ENCODE data around the gene PTGES. TPM values are rescaled to one million over a fixed set of nuclear protein-coding genes. Genes with fewer than 3 reads are reported as not detected.

Gene PTGES
- total RNA-seq, 6 experiments from 2014 or later = 0.15 to 0.24 TPM; not detected in 4

- Histone ChIP-seq H3K27ac (no peak overlapping the region), H3K4me3 (no peak overlapping the region), H3K27me3 (no peaks in the 10 kb centered on the region), H3K9me3 (no peaks in the 10 kb centered on the region), H3K36me3 (no peaks in the 10 kb centered on the region), H3K4me1 (no peaks in the 10 kb centered on the region)
- DNase-seq = no peak
- 50% methylated on average over 1 of the region's 7 CpGs for WGBS (ENCODE audit: insufficient coverage, low coverage, low lambda C conversion rate, missing lambda C conversion rate)
- ATAC-seq = no peak
- intact Hi-C loops (cut with DNase I) = loop anchor here (5.0 kb wide), 2 partner anchors 37 to 42 kb away; no protein-coding TSS in a partner anchor
- no peak for TF ChIP-seq POLR2A (IDR thresholded peaks at IDR 0.05)
- no peak for TF ChIP-seq CTCF (IDR thresholded peaks at IDR 0.05)
These were observed 12.7 kb downstream of the PTGES start for GRCh38 chr9:129740174-129740573.

GRCh38 chr9:129739432-129739831, 13.4 kb downstream of the PTGES start:
- no peak for TF ChIP-seq POLR2A (IDR thresholded peaks at IDR 0.05)
- no peak for TF ChIP-seq CTCF (IDR thresholded peaks at IDR 0.05)
- intact Hi-C loops (cut with DNase I) = loop anchor here in 1 of 2 donors (5.0 kb wide), 1 partner anchor 48 kb away; no protein-coding TSS in a partner anchor
- ATAC-seq = no peak
- no peaks in the 10 kb centered on the region for H3K36me3 ChIP-seq
- H3K9me3 ChIP-seq = no peaks in the 10 kb centered on the region
- H3K4me1 ChIP-seq = no peaks in the 10 kb centered on the region
- H3K27me3 ChIP-seq = no peaks in the 10 kb centered on the region
- H3K27ac ChIP-seq = no peak overlapping the region
- WGBS (ENCODE audit: insufficient coverage, low coverage, low lambda C conversion rate, missing lambda C conversion rate) = 86% methylated on average over 2 of the region's 16 CpGs
- DNase-seq = no peak
- H3K4me3 ChIP-seq = no peak overlapping the region

- Histone ChIP-seq H3K9me3 (no peaks in the 10 kb centered on the region), H3K4me1 (no peaks in the 10 kb centered on the region), H3K27ac (peak overlapping the region; percentile 32 to 60 (median 37)), H3K27me3 (no peaks in the 10 kb centered on the region), H3K4me3 (peak overlapping the region; percentile 61 to 72 (median 66)), H3K36me3 (no peaks in the 10 kb centered on the region)
- TF ChIP-seq POLR2A (IDR thresholded peaks at IDR 0.05) = no peak
- peak; percentile 94 to 99 (median 98) for TF ChIP-seq CTCF (IDR thresholded peaks at IDR 0.05)
- 6% methylated on average over 15 of the region's 48 CpGs for WGBS (ENCODE audit: insufficient coverage, low coverage, low lambda C conversion rate, missing lambda C conversion rate)
- intact Hi-C loops (cut with DNase I) = loop anchor here in 1 of 2 donors (5.0 kb wide), 1 partner anchor 50 kb away; no protein-coding TSS in a partner anchor
- ATAC-seq = peak; percentile 93 to 98 (median 96)
- DNase-seq = peak; percentile 86
These were observed 15.2 kb downstream of the PTGES start for GRCh38 chr9:129737479-129738274.

GRCh38 chr9:129736334-129736733, 16.5 kb downstream of the PTGES start:
- no peak for DNase-seq
- ATAC-seq = no peak
- H3K27ac ChIP-seq = no peak overlapping the region
- no peaks in the 10 kb centered on the region for H3K4me1 ChIP-seq
- 40% methylated on average over 9 of the region's 20 CpGs for WGBS (ENCODE audit: insufficient coverage, low coverage, low lambda C conversion rate, missing lambda C conversion rate)
- H3K27me3 ChIP-seq = no peaks in the 10 kb centered on the region
- no peak overlapping the region for H3K4me3 ChIP-seq
- no peaks in the 10 kb centered on the region for H3K9me3 ChIP-seq
- intact Hi-C loops (cut with DNase I) = loop anchor here in 1 of 2 donors (5.0 kb wide), 1 partner anchor 51 kb away; no protein-coding TSS in a partner anchor
- H3K36me3 ChIP-seq = no peaks in the 10 kb centered on the region
- TF ChIP-seq CTCF (IDR thresholded peaks at IDR 0.05) = no peak
- no peak for TF ChIP-seq POLR2A (IDR thresholded peaks at IDR 0.05)
